ENCODE results near the gene WDFY4.

DNA sequence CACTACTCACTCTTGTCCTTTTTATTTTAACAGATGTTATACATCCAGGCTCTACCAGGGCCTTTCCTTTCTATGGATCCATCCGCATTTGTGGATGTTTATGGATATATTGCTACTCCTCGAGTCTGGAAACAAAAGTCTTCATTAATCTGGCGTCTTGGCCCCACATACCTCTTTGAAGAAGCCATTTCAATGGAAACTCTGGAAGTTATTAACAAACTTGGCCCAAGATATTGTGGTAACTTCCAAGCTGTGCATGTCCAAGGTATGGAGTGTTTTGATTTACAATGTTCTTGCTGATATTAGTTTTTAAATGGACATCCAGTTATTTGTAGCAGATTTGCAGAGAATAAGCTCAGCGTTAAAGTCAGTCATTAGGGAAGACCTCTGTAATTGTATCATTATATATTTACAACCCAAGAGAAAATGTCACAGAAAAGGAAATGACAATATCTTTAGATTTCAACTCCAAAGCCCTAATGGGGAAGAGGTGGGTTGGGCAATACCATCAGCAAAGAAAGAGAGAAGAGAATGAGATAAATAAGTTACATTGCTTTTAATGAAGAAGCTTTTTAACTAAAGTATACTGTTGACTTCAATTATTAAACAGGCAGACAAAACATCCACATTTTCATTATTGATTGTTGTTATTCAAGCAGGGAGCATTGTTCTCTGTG is 102.1 kb downstream of the WDFY4 start:
- TF ChIP-seq, protein P1, sequence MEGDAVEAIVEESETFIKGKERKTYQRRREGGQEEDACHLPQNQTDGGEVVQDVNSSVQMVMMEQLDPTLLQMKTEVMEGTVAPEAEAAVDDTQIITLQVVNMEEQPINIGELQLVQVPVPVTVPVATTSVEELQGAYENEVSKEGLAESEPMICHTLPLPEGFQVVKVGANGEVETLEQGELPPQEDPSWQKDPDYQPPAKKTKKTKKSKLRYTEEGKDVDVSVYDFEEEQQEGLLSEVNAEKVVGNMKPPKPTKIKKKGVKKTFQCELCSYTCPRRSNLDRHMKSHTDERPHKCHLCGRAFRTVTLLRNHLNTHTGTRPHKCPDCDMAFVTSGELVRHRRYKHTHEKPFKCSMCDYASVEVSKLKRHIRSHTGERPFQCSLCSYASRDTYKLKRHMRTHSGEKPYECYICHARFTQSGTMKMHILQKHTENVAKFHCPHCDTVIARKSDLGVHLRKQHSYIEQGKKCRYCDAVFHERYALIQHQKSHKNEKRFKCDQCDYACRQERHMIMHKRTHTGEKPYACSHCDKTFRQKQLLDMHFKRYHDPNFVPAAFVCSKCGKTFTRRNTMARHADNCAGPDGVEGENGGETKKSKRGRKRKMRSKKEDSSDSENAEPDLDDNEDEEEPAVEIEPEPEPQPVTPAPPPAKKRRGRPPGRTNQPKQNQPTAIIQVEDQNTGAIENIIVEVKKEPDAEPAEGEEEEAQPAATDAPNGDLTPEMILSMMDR (conservative IDR thresholded peaks at IDR 0.05): no peak
- no peak for TF ChIP-seq ZFX (IDR thresholded peaks at IDR 0.05)

Data from C4-2B (cell line).